ENCODE measurements around the gene TRIM3.

TRIM3 gene

GRCh38 chr11:6480299-6480914 is 6.7 kb upstream of the TRIM3 start:
- no peak for DNase-seq

- no peak for DNase-seq
These were observed 2.8 kb upstream of the TRIM3 start for GRCh38 chr11:6476571-6476970.

- no peak for DNase-seq
These were observed 2.2 kb upstream of the TRIM3 start for GRCh38 chr11:6475936-6476335.

GRCh38 chr11:6474806-6475500 is 1.2 kb upstream of the TRIM3 start:
- DNase-seq: no peak

- DNase-seq: no peak
These were observed 662 bp upstream of the TRIM3 start for GRCh38 chr11:6474413-6474792.

- DNase-seq: no peak
These were observed 807 bp downstream of the TRIM3 start for GRCh38 chr11:6472934-6473333.

- DNase-seq: no peak
These were observed 4.1 kb downstream of the TRIM3 start for GRCh38 chr11:6469599-6469998.

GRCh38 chr11:6468712-6469495 is 4.8 kb downstream of the TRIM3 start:
- peak; percentile 72 to 81 for DNase-seq

- DNase-seq: no peak
These were observed 14.7 kb downstream of the TRIM3 start for GRCh38 chr11:6459099-6459450.

- DNase-seq: no peak
These were observed 15.2 kb downstream of the TRIM3 start for GRCh38 chr11:6458352-6459098.

- no peak for DNase-seq
These were observed 16.0 kb downstream of the TRIM3 start for GRCh38 chr11:6457581-6458320.

- DNase-seq: no peak
These were observed 17.2 kb downstream of the TRIM3 start for GRCh38 chr11:6456361-6457073.

- DNase-seq: no peak
These were observed 18.7 kb downstream of the TRIM3 start for GRCh38 chr11:6455070-6455469.

GRCh38 chr11:6453152-6453551 is 20.6 kb downstream of the TRIM3 start:
- DNase-seq: no peak

GRCh38 chr11:6452219-6452618 is 21.5 kb downstream of the TRIM3 start:
- no peak for DNase-seq

- no peak for DNase-seq
These were observed 25.2 kb downstream of the TRIM3 start for GRCh38 chr11:6448574-6448973.

- DNase-seq: peak; percentile 25 to 71
These were observed 30.3 kb downstream of the TRIM3 start for GRCh38 chr11:6443269-6444003.

- no peak for DNase-seq
These were observed 31.3 kb downstream of the TRIM3 start for GRCh38 chr11:6442441-6442840.

- DNase-seq: no peak
These were observed 32.8 kb downstream of the TRIM3 start, which contains the start of gene HPX for GRCh38 chr11:6440906-6441358. TSS of gene HPX (minus strand) at chr11:6440987. CDS start at chr11:6440963, 24 bp downstream.

GRCh38 chr11:6438979-6439571 is 34.7 kb downstream of the TRIM3 start:
- DNase-seq: peak; percentile 70 to 76

- DNase-seq: peak; percentile 65 to 77
These were observed 35.7 kb downstream of the TRIM3 start for GRCh38 chr11:6437993-6438392.

Measured in inflammatory macrophage treated with lipopolysaccharide for 1 hour (primary cell).